Measurements from ENCODE around the gene ARHGEF16. TPM values are rescaled to one million over a fixed set of nuclear protein-coding genes. Genes with fewer than 3 reads are reported as not detected.

Gene ARHGEF16
- total and polyA plus RNA-seq, 10 donors, result 0.23 to 1.6 (median 0.84) TPM

- no peaks in the 10 kb centered on the region for H3K9me3 ChIP-seq
- DNase-seq, result no peak
- H3K4me3 ChIP-seq, result no peak overlapping the region
- H3K36me3 ChIP-seq, result no peaks in the 10 kb centered on the region
- no peak overlapping the region for H3K27ac ChIP-seq
- intact Hi-C loops (cut with DNase I; ENCODE audit: low total_unique reads), result no loop called here
- TF ChIP-seq POLR2AphosphoS5 (IDR thresholded peaks at IDR 0.05), result no peak
- no peak for TF ChIP-seq CTCF (IDR thresholded peaks at IDR 0.05 in 8 of 11, conservative IDR thresholded peaks at IDR 0.05 in 3 of 11)
- no peak for TF ChIP-seq POLR2A (IDR thresholded peaks at IDR 0.05)
- peaks cover 0 to 18% (median 0%) of the 10 kb centered on the region in 7 donors for H3K27me3 ChIP-seq (replicated peaks in 1 of 7)
- peaks cover 4 to 24% (median 13%) of the 10 kb centered on the region in 6 donors for H3K4me1 ChIP-seq
- WGBS, 5 donors, result 86 to 93% (median 89%) methylated on average over 15 to 17 of the region's 17 CpGs
These were observed 48.2 kb upstream of the ARHGEF16 start for GRCh38 chr1:3405974-3406867.

GRCh38 chr1:3407021-3407420 is 47.4 kb upstream of the ARHGEF16 start:
- intact Hi-C loops (cut with DNase I; ENCODE audit: low total_unique reads), result no loop called here
- 88 to 100% (median 95%) methylated on average over 4 to 12 of the region's 12 CpGs for WGBS, 5 donors
- peaks cover 0 to 24% (median 0%) of the 10 kb centered on the region in 7 donors for H3K27me3 ChIP-seq (replicated peaks in 1 of 7)
- H3K9me3 ChIP-seq, result no peaks in the 10 kb centered on the region
- H3K4me3 ChIP-seq, result no peak overlapping the region
- no peaks in the 10 kb centered on the region for H3K36me3 ChIP-seq
- peaks cover 4 to 18% (median 7%) of the 10 kb centered on the region in 6 donors for H3K4me1 ChIP-seq
- H3K27ac ChIP-seq, result no peak overlapping the region
- no peak for TF ChIP-seq POLR2AphosphoS5 (IDR thresholded peaks at IDR 0.05)
- TF ChIP-seq CTCF (IDR thresholded peaks at IDR 0.05 in 8 of 11, conservative IDR thresholded peaks at IDR 0.05 in 3 of 11), result no peak
- no peak for TF ChIP-seq POLR2A (IDR thresholded peaks at IDR 0.05)
- no peak for DNase-seq

- Histone ChIP-seq H3K27ac (no peak overlapping the region), H3K4me3 (no peak overlapping the region), H3K9me3 (no peaks in the 10 kb centered on the region), H3K4me1 (no peaks in the 10 kb centered on the region), H3K27me3 (replicated peaks in 1 of 7) (peaks cover 0 to 31% (median 0%) of the 10 kb centered on the region in 7 donors), H3K36me3 (no peaks in the 10 kb centered on the region)
- TF ChIP-seq POLR2A (IDR thresholded peaks at IDR 0.05) (no peak), CTCF (IDR thresholded peaks at IDR 0.05 in 8 of 11, conservative IDR thresholded peaks at IDR 0.05 in 3 of 11) (no peak), POLR2AphosphoS5 (IDR thresholded peaks at IDR 0.05) (no peak)
- WGBS, 5 donors, result 92 to 96% (median 93%) methylated on average over 36 of the region's 36 CpGs
- intact Hi-C loops (cut with DNase I; ENCODE audit: low total_unique reads), result no loop called here
- no peak for DNase-seq
These were observed 45.7 kb upstream of the ARHGEF16 start for GRCh38 chr1:3408751-3409266.

Measured in spleen (tissue), 11 donors.